Smooth muscle cell (in vitro differentiated cells): ENCODE results near the gene USP13. TPM values are rescaled to one million over a fixed set of nuclear protein-coding genes. Genes with fewer than 3 reads are reported as not detected.

Experiments used
- DNase-seq: peaks from one replicate; lab custom pipeline; 2025; ENCODE audit not compliant: unreplicated experiment; lab: John Stamatoyannopoulos, UW
- H2AFZ ChIP-seq: fragments of 200-600 bp; sonication (generic); 2 replicates; pipeline ENCODE4 v1.6.0; 2016; ENCODE audit warnings: antibody characterized with exemption, low read depth, mild to moderate bottlenecking
- H3F3A ChIP-seq: fragments of 200-600 bp; sonication (generic); 2 replicates; pipeline ENCODE4 v1.6.0; 2017; ENCODE audit warnings: antibody characterized with exemption, low read depth
- H3K27ac ChIP-seq: fragments of 200-600 bp; sonication (generic); 2 replicates; pipeline ENCODE4 v1.5.1; 2016; ENCODE audit warnings: low read depth, mild to moderate bottlenecking
- H3K27me3 ChIP-seq: fragments of 200-600 bp; sonication (generic); 2 replicates; pipeline ENCODE4 v1.6.1; 2016; ENCODE audit warnings: low read depth, mild to moderate bottlenecking
- H3K36me3 ChIP-seq: fragments of 200-600 bp; sonication (generic); 2 replicates; pipeline ENCODE4 v1.5.1; 2016; ENCODE audit warnings: low read depth
- H3K4me1 ChIP-seq: fragments of 200-600 bp; sonication (generic); 2 replicates; pipeline ENCODE4 v1.5.1; 2016; ENCODE audit warnings: low read depth
- H3K4me2 ChIP-seq: fragments of 200-600 bp; sonication (generic); 2 replicates; pipeline ENCODE4 v1.6.0; 2016; ENCODE audit warnings: mild to moderate bottlenecking
- H3K4me3 ChIP-seq: fragments of 200-600 bp; sonication (generic); 2 replicates; pipeline ENCODE4 v1.5.1; 2016; ENCODE audit warnings: mild to moderate bottlenecking
- H3K79me2 ChIP-seq: fragments of 200-600 bp; sonication (generic); 2 replicates; pipeline ENCODE4 v1.6.0; 2016; ENCODE audit warnings: low read depth, mild to moderate bottlenecking
- H3K9ac ChIP-seq: fragments of 200-600 bp; sonication (generic); 2 replicates; pipeline ENCODE4 v1.6.0; 2016; ENCODE audit warnings: low read depth
- H3K9me3 ChIP-seq: fragments of 200-600 bp; sonication (generic); replicated peaks from 2 replicates; pipeline ENCODE4 v1.5.1; 2016; ENCODE audit warnings: low read depth
- H4K20me1 ChIP-seq: fragments of 200-600 bp; sonication (generic); 2 replicates; pipeline ENCODE4 v1.6.0; 2016; ENCODE audit warnings: low read depth
- WGBS: methylation state at CpG from one replicate; pipeline ENCODE4 v1.1.7; 2016; ENCODE audit warnings: low lambda C conversion rate; 5-methylcytosine and 5-hydroxymethylcytosine counted together
- polyA plus RNA-seq: library from polyadenylated mRNA; unstranded; fragments of >200 nt; fragmentation: Nextera tagmentation; extraction: Ambion mirVana; gene quantifications from 2 replicates; pipeline ENCODE4 v1.2.1, GENCODE V29; 2016
- total RNA-seq: library from RNA; depleted of rRNA; stranded (reverse); fragments of >200 nt; gene quantifications from 2 replicates; pipeline ENCODE4 v1.2.3, GENCODE V29; 2014
- TF ChIP-seq, protein P1 (sequence below): fragments of 200-600 bp; sonication (generic); IDR thresholded peaks from 2 replicates; pipeline ENCODE4 v1.5.1; 2017; ENCODE audit warnings: borderline replicate concordance, mild to moderate bottlenecking, antibody characterized with exemption; ENCODE audit not compliant: insufficient read depth, poor library complexity, severe bottlenecking

USP13 gene
- total and polyA plus RNA-seq, 2 experiments from 2014 or later: 2.0 to 3.2 TPM

- Histone ChIP-seq H3K9me3 (no peaks in the 10 kb centered on the region), H3K4me1 (no peaks in the 10 kb centered on the region), H2AFZ (no peak overlapping the region), H3K79me2 (no peaks in the 10 kb centered on the region), H3K4me3 (no peak overlapping the region), H3K27me3 (no peaks in the 10 kb centered on the region), H3K36me3 (no peaks in the 10 kb centered on the region), H3K27ac (no peak overlapping the region), H3K9ac (no peak overlapping the region), H4K20me1 (no peaks in the 10 kb centered on the region), H3K4me2 (no peak overlapping the region), H3F3A (no peaks in the 10 kb centered on the region)
- WGBS: 91% methylated on average over 5 of the region's 5 CpGs
- TF ChIP-seq, protein P1, sequence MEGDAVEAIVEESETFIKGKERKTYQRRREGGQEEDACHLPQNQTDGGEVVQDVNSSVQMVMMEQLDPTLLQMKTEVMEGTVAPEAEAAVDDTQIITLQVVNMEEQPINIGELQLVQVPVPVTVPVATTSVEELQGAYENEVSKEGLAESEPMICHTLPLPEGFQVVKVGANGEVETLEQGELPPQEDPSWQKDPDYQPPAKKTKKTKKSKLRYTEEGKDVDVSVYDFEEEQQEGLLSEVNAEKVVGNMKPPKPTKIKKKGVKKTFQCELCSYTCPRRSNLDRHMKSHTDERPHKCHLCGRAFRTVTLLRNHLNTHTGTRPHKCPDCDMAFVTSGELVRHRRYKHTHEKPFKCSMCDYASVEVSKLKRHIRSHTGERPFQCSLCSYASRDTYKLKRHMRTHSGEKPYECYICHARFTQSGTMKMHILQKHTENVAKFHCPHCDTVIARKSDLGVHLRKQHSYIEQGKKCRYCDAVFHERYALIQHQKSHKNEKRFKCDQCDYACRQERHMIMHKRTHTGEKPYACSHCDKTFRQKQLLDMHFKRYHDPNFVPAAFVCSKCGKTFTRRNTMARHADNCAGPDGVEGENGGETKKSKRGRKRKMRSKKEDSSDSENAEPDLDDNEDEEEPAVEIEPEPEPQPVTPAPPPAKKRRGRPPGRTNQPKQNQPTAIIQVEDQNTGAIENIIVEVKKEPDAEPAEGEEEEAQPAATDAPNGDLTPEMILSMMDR: no peak
- DNase-seq: no peak
These were observed 92.9 kb downstream of the USP13 start for GRCh38 chr3:179745716-179746115.

GRCh38 chr3:179750720-179751328 is 98.0 kb downstream of the USP13 start:
- TF ChIP-seq, protein P1: peak; percentile 54
- H3K4me3 ChIP-seq: no peak overlapping the region

DNA sequence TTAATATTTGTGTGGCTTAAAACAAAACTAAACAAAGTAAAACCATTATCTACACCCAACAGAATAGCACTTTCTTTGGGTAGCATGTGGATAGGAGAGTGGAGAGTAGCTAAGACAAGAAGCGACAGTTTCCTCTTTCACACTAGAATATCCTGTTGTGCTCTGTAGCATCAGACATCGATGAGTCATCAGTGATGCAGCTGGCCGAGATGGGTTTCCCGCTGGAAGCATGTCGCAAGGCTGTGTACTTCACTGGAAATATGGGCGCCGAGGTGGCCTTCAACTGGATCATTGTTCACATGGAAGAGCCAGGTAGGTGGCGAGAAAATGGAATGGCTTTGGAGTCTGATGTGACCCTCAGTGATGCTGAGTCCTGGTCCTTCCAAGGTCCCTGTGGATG is 108.1 kb downstream of the USP13 start:
- TF ChIP-seq, protein P1: no peak
- no peak for DNase-seq
- H3K4me3 ChIP-seq: no peak overlapping the region
- H3K9me3 ChIP-seq: no peaks in the 10 kb centered on the region
- H3K4me1 ChIP-seq: no peaks in the 10 kb centered on the region
- H4K20me1 ChIP-seq: no peaks in the 10 kb centered on the region
- H3K79me2 ChIP-seq: no peaks in the 10 kb centered on the region
- no peaks in the 10 kb centered on the region for H3F3A ChIP-seq
- 62% methylated on average over 8 of the region's 8 CpGs for WGBS
- H3K27ac ChIP-seq: no peak overlapping the region
- H3K36me3 ChIP-seq: no peaks in the 10 kb centered on the region
- H3K4me2 ChIP-seq: no peak overlapping the region
- no peaks in the 10 kb centered on the region for H3K27me3 ChIP-seq
- H2AFZ ChIP-seq: no peak overlapping the region
- H3K9ac ChIP-seq: no peak overlapping the region

More at GRCh38 chr3:179750720-179751328, 98.0 kb downstream of the USP13 start:
- no peaks in the 10 kb centered on the region for H3F3A ChIP-seq
- no peak overlapping the region for H3K27ac ChIP-seq
- H4K20me1 ChIP-seq: no peaks in the 10 kb centered on the region
- H3K9me3 ChIP-seq: no peaks in the 10 kb centered on the region
- H3K36me3 ChIP-seq: no peaks in the 10 kb centered on the region
- no peaks in the 10 kb centered on the region for H3K4me1 ChIP-seq
- H3K4me2 ChIP-seq: no peak overlapping the region
- no peak for DNase-seq
- H3K9ac ChIP-seq: no peak overlapping the region
- no peaks in the 10 kb centered on the region for H3K27me3 ChIP-seq
- no peaks in the 10 kb centered on the region for H3K79me2 ChIP-seq
- 69% methylated on average over 6 of the region's 6 CpGs for WGBS
- no peak overlapping the region for H2AFZ ChIP-seq

GRCh38 chr3:179765396-179765795 is 112.6 kb downstream of the USP13 start:
- Histone ChIP-seq H3K79me2 (no peaks in the 10 kb centered on the region), H3F3A (no peaks in the 10 kb centered on the region), H3K27ac (no peak overlapping the region), H4K20me1 (no peaks in the 10 kb centered on the region), H2AFZ (no peak overlapping the region), H3K4me3 (no peak overlapping the region), H3K4me2 (no peak overlapping the region), H3K9ac (no peak overlapping the region), H3K9me3 (no peaks in the 10 kb centered on the region), H3K27me3 (no peaks in the 10 kb centered on the region), H3K4me1 (no peaks in the 10 kb centered on the region), H3K36me3 (no peaks in the 10 kb centered on the region)
- TF ChIP-seq, protein P1: no peak
- DNase-seq: no peak
- WGBS: 87% methylated on average over 2 of the region's 2 CpGs
